ENCODE results near the gene WDFY4.

WDFY4 gene

GRCh38 chr10:49000437-49001398 lies 316.0 kb downstream of the WDFY4 start:
- no peaks in the 10 kb centered on the region for H3K79me2 ChIP-seq (ENCODE audit: insufficient read depth, low read length)
- no peak overlapping the region for H3K27ac ChIP-seq (ENCODE audit: low read depth, low read length)
- H3K9me3 ChIP-seq (ENCODE audit: insufficient read depth, low read length): no peaks in the 10 kb centered on the region
- H3K27me3 ChIP-seq (ENCODE audit: low read length): no peaks in the 10 kb centered on the region
- no peak overlapping the region for H3K4me3 ChIP-seq (ENCODE audit: insufficient read depth, low read length, poor library complexity, severe bottlenecking)
- H2AFZ ChIP-seq (ENCODE audit: low read depth, low read length, severe bottlenecking): no peak overlapping the region
- no peak overlapping the region for H3K4me2 ChIP-seq (ENCODE audit: low read depth, low read length, poor library complexity, severe bottlenecking)
- no peaks in the 10 kb centered on the region for H3K9me2 ChIP-seq (replicated peaks; ENCODE audit: insufficient read depth, low read length)
- TF ChIP-seq EZH2phosphoT487 (conservative IDR thresholded peaks at IDR 0.05; ENCODE audit: low read length): no peak
- H4K20me1 ChIP-seq (ENCODE audit: low read depth, low read length): no peaks in the 10 kb centered on the region
- no peaks in the 10 kb centered on the region for H3K36me3 ChIP-seq (ENCODE audit: low read length)
- no peak overlapping the region for H3K9ac ChIP-seq (ENCODE audit: low read length)
- no peaks in the 10 kb centered on the region for H3F3A ChIP-seq (ENCODE audit: insufficient read depth)

DNA sequence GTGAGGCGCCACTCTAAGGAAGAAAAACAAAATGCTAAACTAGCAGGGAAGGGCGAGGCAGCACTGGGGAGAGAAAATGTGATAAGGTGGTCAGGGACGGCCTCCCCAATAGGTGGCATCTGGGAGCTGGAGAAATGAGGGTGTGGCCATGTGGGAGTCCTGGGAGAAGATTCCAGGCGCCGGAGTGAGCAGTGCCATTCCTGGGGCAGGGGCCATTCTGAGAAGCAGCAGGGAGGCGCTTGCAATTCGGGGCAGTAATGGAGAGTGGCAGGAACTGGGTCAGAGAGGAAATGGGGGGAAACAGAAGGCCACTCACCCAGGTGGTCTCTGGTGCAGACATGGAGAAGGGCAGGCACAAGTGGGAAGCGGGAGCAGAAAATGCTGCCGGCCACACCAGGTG lies 316.7 kb downstream of the WDFY4 start:
- Histone ChIP-seq H3K36me3 (ENCODE audit: low read length) (no peaks in the 10 kb centered on the region), H3K27ac (ENCODE audit: low read depth, low read length) (no peak overlapping the region), H3K4me3 (ENCODE audit: insufficient read depth, low read length, poor library complexity, severe bottlenecking) (no peak overlapping the region), H3K9ac (ENCODE audit: low read length) (no peak overlapping the region), H3K27me3 (ENCODE audit: low read length) (no peaks in the 10 kb centered on the region), H3K4me2 (ENCODE audit: low read depth, low read length, poor library complexity, severe bottlenecking) (no peak overlapping the region), H3K9me3 (ENCODE audit: insufficient read depth, low read length) (no peaks in the 10 kb centered on the region), H3K79me2 (ENCODE audit: insufficient read depth, low read length) (no peaks in the 10 kb centered on the region), H4K20me1 (ENCODE audit: low read depth, low read length) (no peaks in the 10 kb centered on the region), H3F3A (ENCODE audit: insufficient read depth) (no peaks in the 10 kb centered on the region), H2AFZ (ENCODE audit: low read depth, low read length, severe bottlenecking) (no peak overlapping the region), H3K9me2 (replicated peaks; ENCODE audit: insufficient read depth, low read length) (no peaks in the 10 kb centered on the region)
- TF ChIP-seq EZH2phosphoT487 (conservative IDR thresholded peaks at IDR 0.05; ENCODE audit: low read length): no peak
- TF ChIP-seq, protein P1, sequence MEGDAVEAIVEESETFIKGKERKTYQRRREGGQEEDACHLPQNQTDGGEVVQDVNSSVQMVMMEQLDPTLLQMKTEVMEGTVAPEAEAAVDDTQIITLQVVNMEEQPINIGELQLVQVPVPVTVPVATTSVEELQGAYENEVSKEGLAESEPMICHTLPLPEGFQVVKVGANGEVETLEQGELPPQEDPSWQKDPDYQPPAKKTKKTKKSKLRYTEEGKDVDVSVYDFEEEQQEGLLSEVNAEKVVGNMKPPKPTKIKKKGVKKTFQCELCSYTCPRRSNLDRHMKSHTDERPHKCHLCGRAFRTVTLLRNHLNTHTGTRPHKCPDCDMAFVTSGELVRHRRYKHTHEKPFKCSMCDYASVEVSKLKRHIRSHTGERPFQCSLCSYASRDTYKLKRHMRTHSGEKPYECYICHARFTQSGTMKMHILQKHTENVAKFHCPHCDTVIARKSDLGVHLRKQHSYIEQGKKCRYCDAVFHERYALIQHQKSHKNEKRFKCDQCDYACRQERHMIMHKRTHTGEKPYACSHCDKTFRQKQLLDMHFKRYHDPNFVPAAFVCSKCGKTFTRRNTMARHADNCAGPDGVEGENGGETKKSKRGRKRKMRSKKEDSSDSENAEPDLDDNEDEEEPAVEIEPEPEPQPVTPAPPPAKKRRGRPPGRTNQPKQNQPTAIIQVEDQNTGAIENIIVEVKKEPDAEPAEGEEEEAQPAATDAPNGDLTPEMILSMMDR (IDR thresholded peaks at IDR 0.05; ENCODE audit: insufficient read depth, low read length, poor library complexity, severe bottlenecking): no peak

DNA sequence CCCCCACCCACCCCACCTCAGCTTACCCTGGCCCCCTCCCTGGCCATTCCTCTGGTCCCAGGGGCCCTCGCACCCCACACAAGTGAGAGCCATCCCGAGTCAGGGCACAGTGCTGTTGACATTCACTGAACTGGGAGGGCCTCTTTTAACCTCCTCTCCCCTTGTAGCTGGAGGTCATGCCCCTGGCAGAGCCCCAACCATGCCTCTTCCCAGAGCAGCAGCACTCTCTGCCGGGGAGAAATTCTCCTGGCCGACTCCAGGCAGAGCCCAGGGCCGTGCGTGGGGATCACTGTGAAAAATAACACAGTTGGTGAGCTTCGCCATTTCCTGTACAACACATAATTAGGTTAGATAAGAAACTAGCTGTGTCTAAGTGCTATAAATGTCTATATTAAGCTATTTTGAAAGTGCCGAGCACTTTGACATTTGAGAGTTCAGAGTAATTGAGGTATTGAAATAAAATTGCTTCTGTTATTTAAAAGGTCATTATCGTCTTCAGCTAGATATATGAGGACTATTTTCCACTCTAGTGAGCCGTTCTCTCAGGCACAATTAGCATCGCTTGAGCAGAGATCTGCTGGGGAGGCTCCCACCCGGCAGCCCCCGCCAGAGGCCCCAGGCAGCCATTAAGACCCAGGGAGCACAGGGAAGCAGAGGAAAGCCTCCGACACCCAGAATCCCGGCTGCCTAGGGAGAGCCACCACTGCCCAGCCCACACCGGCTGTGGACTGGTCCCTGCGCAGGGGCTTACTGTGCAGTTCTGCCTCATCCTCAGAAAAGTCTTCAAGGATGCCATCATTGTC lies 317.4 kb downstream of the WDFY4 start:
- H3F3A ChIP-seq (ENCODE audit: insufficient read depth): no peaks in the 10 kb centered on the region
- no peak overlapping the region for H3K4me3 ChIP-seq (ENCODE audit: insufficient read depth, low read length, poor library complexity, severe bottlenecking)
- no peaks in the 10 kb centered on the region for H3K36me3 ChIP-seq (ENCODE audit: low read length)
- no peak overlapping the region for H3K27ac ChIP-seq (ENCODE audit: low read depth, low read length)
- H2AFZ ChIP-seq (ENCODE audit: low read depth, low read length, severe bottlenecking): no peak overlapping the region
- no peaks in the 10 kb centered on the region for H3K79me2 ChIP-seq (ENCODE audit: insufficient read depth, low read length)
- H3K9me3 ChIP-seq (ENCODE audit: insufficient read depth, low read length): no peaks in the 10 kb centered on the region
- TF ChIP-seq, protein P1 (IDR thresholded peaks at IDR 0.05; ENCODE audit: insufficient read depth, low read length, poor library complexity, severe bottlenecking): no peak
- no peak for TF ChIP-seq EZH2phosphoT487 (conservative IDR thresholded peaks at IDR 0.05; ENCODE audit: low read length)
- no peak overlapping the region for H3K4me2 ChIP-seq (ENCODE audit: low read depth, low read length, poor library complexity, severe bottlenecking)
- no peaks in the 10 kb centered on the region for H3K27me3 ChIP-seq (ENCODE audit: low read length)
- H3K9ac ChIP-seq (ENCODE audit: low read length): no peak overlapping the region
- H4K20me1 ChIP-seq (ENCODE audit: low read depth, low read length): no peaks in the 10 kb centered on the region
- H3K9me2 ChIP-seq (replicated peaks; ENCODE audit: insufficient read depth, low read length): no peaks in the 10 kb centered on the region
